Dendritic cell treated with granulocyte-macrophage colony-stimulating factor and Interleukin-4, amounts not matched to agents 40 ng/mL and 50 ng/mL, for 4 days (primary cell): ENCODE results near the gene MYO16.

Experiments used
- H3K27ac Mint-ChIP-seq: one replicate; pipeline ENCODE4 v1.8.0; 2022; ENCODE audit warnings: mild to moderate bottlenecking, mixed read lengths
- H3K27me3 Mint-ChIP-seq: one replicate; pipeline ENCODE4 v1.8.0; 2022; ENCODE audit warnings: mild to moderate bottlenecking, mixed read lengths
- H3K36me3 Mint-ChIP-seq: one replicate; pipeline ENCODE4 v1.8.0; 2022; ENCODE audit warnings: low read depth, mixed read lengths
- H3K4me1 Mint-ChIP-seq: one replicate; pipeline ENCODE4 v1.8.0; 2022; ENCODE audit warnings: low read depth, mixed read lengths
- H3K4me3 Mint-ChIP-seq: one replicate; pipeline ENCODE4 v1.8.0; 2022; ENCODE audit warnings: mild to moderate bottlenecking, moderate library complexity, mixed read lengths
- H3K9me3 Mint-ChIP-seq: one replicate; pipeline ENCODE4 v1.8.0; 2022; ENCODE audit warnings: mixed read lengths
- intact Hi-C: fragments of 100-400 bp; cut with micrococcal nuclease; formaldehyde crosslinking; loops from one replicate; pipeline ENCODE4 v1.15.0; 2022

Gene MYO16

DNA sequence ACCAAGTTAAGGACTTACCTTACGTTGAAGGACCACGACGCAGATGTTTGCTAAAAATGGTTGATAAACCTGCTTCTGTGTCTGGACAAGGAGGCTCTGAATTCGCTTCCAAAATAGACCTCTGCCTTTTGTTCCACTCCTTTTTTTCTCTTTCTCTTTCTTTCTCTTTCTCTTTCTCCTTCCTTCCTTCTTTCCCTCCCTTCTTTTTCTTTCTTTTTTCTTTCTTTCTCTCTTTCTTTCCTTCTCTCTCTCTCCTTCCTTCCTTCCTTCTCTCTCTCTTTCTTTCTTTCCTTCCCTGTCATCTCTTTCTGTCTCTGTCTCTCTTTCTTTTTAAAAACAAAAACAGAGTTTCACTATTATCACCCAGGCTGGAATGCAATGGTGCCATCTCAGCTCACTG lies 290.7 kb downstream of the MYO16 start:
- Mint-ChIP-seq H3K4me3 (no peak overlapping the region), H3K36me3 (no peaks in the 10 kb centered on the region), H3K9me3 (no peaks in the 10 kb centered on the region), H3K27me3 (no peaks in the 10 kb centered on the region), H3K27ac (no peak overlapping the region), H3K4me1 (peaks cover 5% of the 10 kb centered on the region)
- intact Hi-C loops: no loop called here

DNA sequence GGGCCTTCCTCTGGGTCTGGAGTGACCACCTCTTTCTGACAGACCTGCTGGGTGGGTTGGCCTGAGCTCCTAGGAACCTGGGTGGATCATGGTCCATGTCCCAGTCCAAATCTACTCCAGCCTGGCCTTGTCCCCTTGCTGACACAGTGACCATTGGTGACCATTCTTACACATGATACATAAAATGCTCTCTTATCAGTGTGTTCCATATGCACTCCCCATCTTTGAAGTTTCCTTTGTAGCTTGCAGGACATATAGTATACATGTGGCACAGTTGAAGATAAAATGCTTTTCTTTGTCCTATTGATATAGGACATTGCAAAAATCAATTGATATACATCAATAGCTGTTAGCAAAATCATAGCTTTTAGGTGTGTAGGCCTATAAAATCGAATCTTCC lies 291.8 kb downstream of the MYO16 start:
- Mint-ChIP-seq H3K4me3 (no peak overlapping the region), H3K4me1 (no peaks in the 10 kb centered on the region), H3K36me3 (no peaks in the 10 kb centered on the region), H3K9me3 (no peaks in the 10 kb centered on the region), H3K27ac (no peak overlapping the region), H3K27me3 (no peaks in the 10 kb centered on the region)
- intact Hi-C loops: no loop called here

DNA sequence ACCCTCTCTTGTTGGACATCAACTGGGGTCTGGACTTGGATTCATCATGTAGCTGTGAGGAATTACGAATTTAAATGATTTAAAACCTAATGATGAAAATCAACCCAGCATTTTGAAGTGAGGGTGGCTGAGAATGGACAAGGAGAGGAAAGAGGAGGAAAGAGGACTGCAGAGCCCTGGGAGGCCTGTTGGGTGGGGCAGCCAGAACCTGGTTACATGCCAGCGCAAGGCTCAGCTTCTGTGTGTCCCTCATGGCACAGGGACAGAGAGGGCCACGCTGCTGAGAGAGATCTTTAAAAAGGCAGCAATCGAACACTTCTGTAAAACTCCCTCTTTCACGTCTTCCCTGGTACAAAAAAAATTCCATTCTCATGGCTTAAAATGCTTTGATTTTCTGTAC lies 292.7 kb downstream of the MYO16 start:
- Mint-ChIP-seq H3K36me3 (no peaks in the 10 kb centered on the region), H3K4me3 (no peak overlapping the region), H3K9me3 (no peaks in the 10 kb centered on the region), H3K27me3 (no peaks in the 10 kb centered on the region), H3K27ac (no peak overlapping the region), H3K4me1 (no peaks in the 10 kb centered on the region)
- intact Hi-C loops: no loop called here

DNA sequence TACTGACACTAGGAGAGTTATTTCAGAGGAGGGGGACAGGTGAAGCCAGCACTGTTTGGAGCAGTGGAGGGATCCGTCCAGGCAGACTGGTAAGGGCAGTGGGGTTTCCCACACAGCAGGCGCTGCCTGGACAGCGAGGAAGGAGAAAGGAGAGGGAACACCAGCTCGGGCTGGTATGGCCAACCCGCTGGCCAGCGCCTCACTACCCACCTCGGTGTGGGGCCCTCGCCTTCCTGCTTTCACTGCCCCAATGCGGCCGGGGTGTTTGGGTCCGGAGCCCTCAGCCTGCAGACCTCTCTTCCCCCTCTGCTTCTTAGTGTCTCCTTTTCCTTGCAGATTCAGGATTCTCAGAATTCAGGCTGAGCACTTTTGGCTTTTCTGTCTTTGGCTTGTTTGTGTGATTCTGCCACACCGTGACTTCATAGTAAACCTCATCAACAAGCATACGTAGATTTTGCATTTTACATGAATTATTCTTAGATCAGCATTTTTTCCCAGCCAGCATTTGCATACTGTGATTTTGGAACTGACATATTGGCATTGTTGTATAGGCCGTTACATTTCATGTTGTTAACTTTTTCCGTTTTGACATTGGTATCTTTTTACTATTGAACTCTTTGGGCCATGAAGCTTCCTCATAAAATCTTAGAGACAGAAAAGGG lies 294.1 kb downstream of the MYO16 start:
- Mint-ChIP-seq H3K27ac (no peak overlapping the region), H3K27me3 (no peaks in the 10 kb centered on the region), H3K36me3 (no peaks in the 10 kb centered on the region), H3K4me3 (no peak overlapping the region), H3K4me1 (no peaks in the 10 kb centered on the region), H3K9me3 (no peaks in the 10 kb centered on the region)
- intact Hi-C loops: no loop called here

DNA sequence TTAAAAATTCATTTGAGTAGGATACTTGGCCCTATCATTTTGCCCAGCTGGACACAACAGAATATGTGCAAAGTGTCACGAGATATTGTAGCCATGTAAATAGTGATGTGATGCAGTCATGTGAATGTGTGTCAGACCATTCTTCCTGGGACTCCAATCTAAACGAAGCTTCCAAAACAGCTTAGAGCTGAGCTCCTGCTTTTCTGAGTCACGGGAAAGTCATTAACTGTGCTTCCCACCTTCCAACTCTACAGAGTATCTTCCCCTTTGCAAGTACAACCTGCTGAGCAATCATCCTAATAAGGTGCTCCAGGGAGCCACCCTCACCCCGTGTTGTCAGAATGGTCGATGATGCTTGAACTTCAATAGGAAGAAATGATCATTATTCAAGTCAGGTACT lies 294.7 kb downstream of the MYO16 start:
- Mint-ChIP-seq H3K27ac (no peak overlapping the region), H3K4me1 (no peaks in the 10 kb centered on the region), H3K4me3 (no peak overlapping the region), H3K9me3 (no peaks in the 10 kb centered on the region), H3K36me3 (no peaks in the 10 kb centered on the region), H3K27me3 (no peaks in the 10 kb centered on the region)
- intact Hi-C loops: no loop called here

DNA sequence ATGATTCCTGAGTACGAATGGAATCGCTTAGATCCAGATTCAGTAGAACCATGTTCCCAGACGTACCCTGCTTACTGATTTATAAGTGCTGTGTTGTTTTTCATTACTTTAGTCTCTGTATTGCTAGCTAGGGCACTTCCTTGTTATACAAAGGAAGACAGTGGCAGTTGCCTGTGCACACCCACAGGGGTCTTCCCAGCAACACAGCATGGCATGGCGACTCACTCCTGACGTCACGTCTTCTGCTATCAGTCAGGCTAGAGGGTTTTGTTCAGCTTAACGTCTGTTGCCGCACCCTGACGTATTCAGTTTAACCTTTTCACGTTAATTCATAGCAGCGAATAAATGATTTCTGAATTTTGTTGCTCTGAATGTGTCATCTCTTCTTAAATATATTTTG lies 295.1 kb downstream of the MYO16 start:
- no peaks in the 10 kb centered on the region for H3K9me3 Mint-ChIP-seq
- H3K27me3 Mint-ChIP-seq: no peaks in the 10 kb centered on the region
- no peaks in the 10 kb centered on the region for H3K36me3 Mint-ChIP-seq
- H3K4me3 Mint-ChIP-seq: no peak overlapping the region
- no peak overlapping the region for H3K27ac Mint-ChIP-seq
- intact Hi-C loops: no loop called here
- no peaks in the 10 kb centered on the region for H3K4me1 Mint-ChIP-seq

DNA sequence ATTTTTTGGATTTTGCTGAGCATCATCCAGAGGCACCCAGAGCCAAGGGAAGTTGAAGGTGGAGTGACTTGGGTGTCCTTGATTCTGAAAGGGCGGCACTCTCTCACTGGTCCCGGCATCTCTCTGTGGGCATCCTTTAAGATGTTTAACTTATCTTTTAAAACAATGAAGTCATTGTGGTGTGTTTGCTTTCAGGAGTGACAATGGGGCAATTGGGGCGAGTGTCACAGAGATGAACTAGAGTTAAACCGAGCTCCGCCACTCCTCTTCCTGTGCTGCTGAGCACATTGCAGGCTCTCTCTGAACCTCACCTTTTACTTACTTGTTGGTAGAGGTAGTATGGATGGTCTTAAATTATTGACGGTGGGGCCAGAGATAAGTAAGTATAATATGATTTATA lies 295.7 kb downstream of the MYO16 start:
- H3K36me3 Mint-ChIP-seq: no peaks in the 10 kb centered on the region
- H3K27me3 Mint-ChIP-seq: no peaks in the 10 kb centered on the region
- intact Hi-C loops: no loop called here

DNA sequence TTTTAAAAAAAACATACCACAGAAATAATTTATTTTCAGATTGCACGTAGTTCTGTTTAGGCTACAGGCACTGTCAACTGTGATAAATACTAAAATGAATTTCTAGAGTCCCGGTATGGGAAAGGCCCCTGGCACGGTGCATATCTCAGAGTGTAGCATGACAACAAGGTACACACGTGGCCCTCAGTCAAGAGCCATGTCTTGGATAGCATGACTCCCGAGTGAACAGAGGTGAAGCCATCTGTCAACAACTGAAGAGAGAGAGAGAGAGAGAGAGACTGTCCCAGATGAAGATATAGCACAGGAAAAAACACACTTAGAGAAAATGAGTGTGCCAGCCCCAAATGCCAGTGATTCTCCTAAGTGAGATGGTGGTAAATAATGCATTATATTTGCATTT lies 297.5 kb downstream of the MYO16 start:
- Mint-ChIP-seq H3K36me3 (no peaks in the 10 kb centered on the region), H3K27ac (no peak overlapping the region), H3K27me3 (peaks cover 2% of the 10 kb centered on the region), H3K4me3 (no peak overlapping the region), H3K4me1 (no peaks in the 10 kb centered on the region), H3K9me3 (no peaks in the 10 kb centered on the region)
- intact Hi-C loops: no loop called here

More for the DNA sequence above, 295.7 kb downstream of the MYO16 start:
- no peaks in the 10 kb centered on the region for H3K9me3 Mint-ChIP-seq
- no peak overlapping the region for H3K27ac Mint-ChIP-seq
- no peaks in the 10 kb centered on the region for H3K4me1 Mint-ChIP-seq
- no peak overlapping the region for H3K4me3 Mint-ChIP-seq

DNA sequence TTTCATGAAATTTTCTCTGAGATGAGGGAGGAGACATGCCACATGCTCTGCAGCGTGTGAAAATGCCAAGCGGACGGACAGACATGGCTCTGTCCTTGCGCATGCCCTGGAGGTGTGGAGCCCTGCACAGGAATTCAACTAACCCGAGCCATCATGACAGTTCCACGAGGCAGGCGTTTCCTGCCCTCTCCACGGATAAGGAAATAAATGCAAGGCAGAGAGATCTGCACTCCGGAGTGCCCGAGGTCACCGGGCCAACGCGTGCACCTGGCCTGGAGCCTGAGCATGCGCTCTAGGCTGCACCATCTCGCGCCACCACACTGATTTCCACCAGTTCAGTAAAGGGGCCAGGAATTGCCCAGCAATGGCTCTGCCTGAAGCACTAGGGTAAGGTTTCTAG lies 298.2 kb downstream of the MYO16 start:
- intact Hi-C loops: no loop called here
- no peaks in the 10 kb centered on the region for H3K9me3 Mint-ChIP-seq
- H3K4me1 Mint-ChIP-seq: no peaks in the 10 kb centered on the region
- H3K27ac Mint-ChIP-seq: no peak overlapping the region
- H3K27me3 Mint-ChIP-seq: peaks cover 2% of the 10 kb centered on the region
- no peaks in the 10 kb centered on the region for H3K36me3 Mint-ChIP-seq
- no peak overlapping the region for H3K4me3 Mint-ChIP-seq

DNA sequence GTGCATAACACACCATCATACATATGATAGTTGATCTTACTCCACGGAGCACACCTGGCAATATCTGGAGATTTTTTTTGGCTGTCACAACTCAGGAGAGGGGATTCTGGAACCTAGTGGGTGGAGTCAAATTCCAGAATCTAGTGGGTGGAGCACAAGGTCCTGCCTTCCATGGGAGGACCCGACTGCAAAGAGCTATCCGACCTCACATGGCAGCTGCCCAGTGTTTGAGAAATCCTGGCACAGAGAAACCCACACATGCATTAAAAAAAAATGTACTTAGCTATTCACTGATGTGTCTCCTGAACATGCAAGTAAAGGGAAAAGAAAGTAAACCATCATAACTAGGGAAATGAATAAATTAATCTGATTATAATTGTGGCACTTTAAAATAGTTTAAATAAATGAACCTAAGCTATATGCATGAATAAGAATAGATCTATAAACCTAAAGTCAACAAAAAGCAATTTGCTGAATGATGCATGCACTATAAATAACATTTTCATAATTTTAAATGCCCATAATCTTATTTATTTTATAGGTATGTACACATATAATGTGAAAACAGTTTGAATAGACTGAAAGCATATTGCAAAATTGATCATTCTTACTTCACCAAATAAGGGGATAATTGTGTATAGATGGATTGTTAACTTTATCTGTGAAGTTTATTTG lies 300.3 kb downstream of the MYO16 start:
- intact Hi-C loops: no loop called here
- no peak overlapping the region for H3K4me3 Mint-ChIP-seq

DNA sequence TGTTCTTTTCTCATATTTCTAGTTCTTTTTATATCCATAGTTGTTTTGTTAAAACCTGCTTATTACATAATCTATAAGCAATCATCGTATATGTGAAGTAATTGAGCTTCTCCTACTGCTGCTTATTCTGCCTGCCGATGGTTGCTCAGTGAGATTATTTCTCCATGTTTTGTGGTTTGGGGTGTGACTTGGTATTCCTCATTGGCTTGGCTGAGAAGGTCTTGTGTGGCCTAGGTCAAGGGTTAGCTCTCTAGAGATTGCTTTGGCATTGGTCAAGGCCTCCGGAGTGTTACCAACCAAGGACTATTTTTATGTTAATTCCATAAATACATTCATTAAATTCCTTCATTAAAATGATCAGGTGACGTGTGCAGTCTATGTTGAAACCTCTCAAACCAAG lies 302.8 kb downstream of the MYO16 start:
- no peak overlapping the region for H3K4me3 Mint-ChIP-seq
- intact Hi-C loops: no loop called here
- peaks cover 10% of the 10 kb centered on the region for H3K27me3 Mint-ChIP-seq
- no peaks in the 10 kb centered on the region for H3K36me3 Mint-ChIP-seq
- H3K4me1 Mint-ChIP-seq: no peaks in the 10 kb centered on the region
- peaks cover 1% of the 10 kb centered on the region for H3K9me3 Mint-ChIP-seq
- H3K27ac Mint-ChIP-seq: no peak overlapping the region

More for the DNA sequence above, 300.3 kb downstream of the MYO16 start:
- no peaks in the 10 kb centered on the region for H3K9me3 Mint-ChIP-seq
- H3K27me3 Mint-ChIP-seq: peaks cover 5% of the 10 kb centered on the region
- H3K27ac Mint-ChIP-seq: no peak overlapping the region
- no peaks in the 10 kb centered on the region for H3K36me3 Mint-ChIP-seq
- no peaks in the 10 kb centered on the region for H3K4me1 Mint-ChIP-seq

DNA sequence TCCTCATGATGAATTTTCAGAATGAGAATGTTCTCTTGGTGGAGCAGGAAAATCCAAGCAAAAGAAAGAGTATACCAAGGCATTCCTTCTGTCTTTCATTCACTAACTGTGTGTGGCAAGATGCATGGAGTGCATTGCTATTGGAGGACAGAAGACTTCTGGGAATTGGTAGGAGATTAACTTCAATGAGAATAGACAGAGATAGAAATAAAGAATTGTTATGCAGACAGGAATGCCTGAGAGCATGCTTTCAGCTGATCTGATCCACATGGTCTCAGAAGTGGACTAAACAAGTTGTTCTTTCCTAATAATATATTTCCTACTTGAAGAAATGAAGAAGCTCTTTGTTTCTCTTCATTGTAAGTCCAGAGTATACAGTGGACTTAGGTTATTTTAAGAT lies 303.6 kb downstream of the MYO16 start:
- Mint-ChIP-seq H3K9me3 (peaks cover 10% of the 10 kb centered on the region), H3K27me3 (peaks cover 10% of the 10 kb centered on the region), H3K4me3 (no peak overlapping the region), H3K4me1 (no peaks in the 10 kb centered on the region), H3K36me3 (no peaks in the 10 kb centered on the region), H3K27ac (no peak overlapping the region)
- intact Hi-C loops: no loop called here

DNA sequence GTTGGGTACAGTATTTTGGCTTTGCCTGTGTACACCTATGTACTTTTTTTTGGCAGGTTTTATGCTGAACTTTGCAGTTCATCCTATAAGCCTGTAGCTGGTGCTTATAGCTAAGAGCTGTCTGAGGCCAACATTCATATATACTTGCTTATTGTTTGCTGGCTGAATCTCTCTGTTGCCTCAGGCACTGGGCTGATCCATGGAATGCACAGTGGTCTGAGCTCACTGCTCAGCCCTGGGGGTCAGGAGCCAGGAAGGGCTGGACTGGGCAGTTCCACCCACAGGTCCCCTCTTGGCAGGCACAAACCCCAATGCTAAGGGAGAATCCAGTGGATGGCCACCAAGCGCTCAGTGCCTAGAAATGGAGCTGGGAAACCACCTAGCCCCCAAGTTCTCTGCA lies 308.7 kb downstream of the MYO16 start:
- H3K27me3 Mint-ChIP-seq: peaks cover 7% of the 10 kb centered on the region
- H3K4me3 Mint-ChIP-seq: no peak overlapping the region
- H3K9me3 Mint-ChIP-seq: peaks cover 10% of the 10 kb centered on the region
- intact Hi-C loops: no loop called here
- H3K27ac Mint-ChIP-seq: no peak overlapping the region
- H3K4me1 Mint-ChIP-seq: no peaks in the 10 kb centered on the region
- no peaks in the 10 kb centered on the region for H3K36me3 Mint-ChIP-seq

DNA sequence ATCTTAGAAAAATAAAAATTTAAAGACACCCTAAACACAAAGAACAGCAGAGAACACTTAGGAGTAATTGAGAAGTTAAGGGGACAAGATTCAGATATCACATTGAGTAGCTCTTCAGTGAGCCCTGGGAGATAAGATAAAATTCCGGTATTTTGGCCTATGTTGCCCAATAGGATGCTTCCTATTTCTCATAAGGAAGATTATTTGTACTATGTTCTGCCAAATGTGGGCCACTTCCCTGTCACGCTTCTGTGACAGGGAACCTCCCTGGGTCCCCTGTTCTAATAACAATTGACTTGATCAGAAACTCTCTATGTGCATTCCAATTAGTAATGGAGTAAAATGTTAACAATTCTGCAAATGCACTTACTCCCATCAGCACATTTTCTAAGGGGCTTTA lies 310.7 kb downstream of the MYO16 start:
- no peaks in the 10 kb centered on the region for H3K36me3 Mint-ChIP-seq
- peaks cover 10% of the 10 kb centered on the region for H3K9me3 Mint-ChIP-seq
- H3K4me3 Mint-ChIP-seq: no peak overlapping the region
- no peak overlapping the region for H3K27ac Mint-ChIP-seq
- H3K4me1 Mint-ChIP-seq: no peaks in the 10 kb centered on the region
- H3K27me3 Mint-ChIP-seq: peaks cover 3% of the 10 kb centered on the region
- intact Hi-C loops: no loop called here

DNA sequence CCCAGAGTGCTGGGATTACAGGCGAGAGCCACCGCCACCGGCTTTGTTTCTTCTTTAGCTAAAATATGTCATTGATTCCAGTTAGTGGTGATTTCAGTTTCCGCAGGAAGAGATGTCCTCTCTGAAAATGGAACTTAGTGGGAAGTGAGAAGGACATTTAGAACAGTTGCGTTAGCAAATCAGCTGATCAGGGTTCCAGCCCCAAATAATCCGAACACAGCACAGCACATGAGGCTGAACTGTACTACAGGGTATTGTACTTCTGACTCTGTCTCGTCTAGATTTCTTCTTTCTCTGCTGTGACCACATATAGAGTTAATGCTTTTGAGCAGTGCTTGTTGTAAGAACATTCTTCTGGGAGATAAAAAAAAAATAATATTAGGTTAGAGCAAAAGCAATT lies 314.4 kb downstream of the MYO16 start:
- H3K27me3 Mint-ChIP-seq: no peaks in the 10 kb centered on the region

More for the DNA sequence above, 314.4 kb downstream of the MYO16 start:
- no peaks in the 10 kb centered on the region for H3K36me3 Mint-ChIP-seq
- H3K9me3 Mint-ChIP-seq: no peaks in the 10 kb centered on the region
- H3K4me1 Mint-ChIP-seq: no peaks in the 10 kb centered on the region
- H3K27ac Mint-ChIP-seq: no peak overlapping the region
- intact Hi-C loops: no loop called here
- H3K4me3 Mint-ChIP-seq: no peak overlapping the region
